D721Med (cell line): ENCODE data around the gene PITPNC1.

Experiments used
- DNase-seq: peaks from one replicate; pipeline ENCODE4 v3.0.0; 2011; ENCODE audit warnings: low spot score; ENCODE audit not compliant: insufficient read length
- FAIRE-seq: peaks from 2 replicates; lab custom pipeline; 2011; peaks lifted over from hg19 to GRCh38; lab: Jason Lieb, UNC
- TF ChIP-seq, protein P1 (sequence below): IDR thresholded peaks from 2 replicates; pipeline ENCODE4 v1.5.1; 2012; ENCODE audit warnings: mild to moderate bottlenecking, control low read depth; ENCODE audit not compliant: insufficient read depth; ENCODE audit errors: missing control alignments

The PITPNC1 gene

GRCh38 chr17:67680445-67681224 lies 303.6 kb downstream of the PITPNC1 start:
- TF ChIP-seq, protein P1, sequence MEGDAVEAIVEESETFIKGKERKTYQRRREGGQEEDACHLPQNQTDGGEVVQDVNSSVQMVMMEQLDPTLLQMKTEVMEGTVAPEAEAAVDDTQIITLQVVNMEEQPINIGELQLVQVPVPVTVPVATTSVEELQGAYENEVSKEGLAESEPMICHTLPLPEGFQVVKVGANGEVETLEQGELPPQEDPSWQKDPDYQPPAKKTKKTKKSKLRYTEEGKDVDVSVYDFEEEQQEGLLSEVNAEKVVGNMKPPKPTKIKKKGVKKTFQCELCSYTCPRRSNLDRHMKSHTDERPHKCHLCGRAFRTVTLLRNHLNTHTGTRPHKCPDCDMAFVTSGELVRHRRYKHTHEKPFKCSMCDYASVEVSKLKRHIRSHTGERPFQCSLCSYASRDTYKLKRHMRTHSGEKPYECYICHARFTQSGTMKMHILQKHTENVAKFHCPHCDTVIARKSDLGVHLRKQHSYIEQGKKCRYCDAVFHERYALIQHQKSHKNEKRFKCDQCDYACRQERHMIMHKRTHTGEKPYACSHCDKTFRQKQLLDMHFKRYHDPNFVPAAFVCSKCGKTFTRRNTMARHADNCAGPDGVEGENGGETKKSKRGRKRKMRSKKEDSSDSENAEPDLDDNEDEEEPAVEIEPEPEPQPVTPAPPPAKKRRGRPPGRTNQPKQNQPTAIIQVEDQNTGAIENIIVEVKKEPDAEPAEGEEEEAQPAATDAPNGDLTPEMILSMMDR: no peak
- DNase-seq (no peak), FAIRE-seq (no peak)

DNA sequence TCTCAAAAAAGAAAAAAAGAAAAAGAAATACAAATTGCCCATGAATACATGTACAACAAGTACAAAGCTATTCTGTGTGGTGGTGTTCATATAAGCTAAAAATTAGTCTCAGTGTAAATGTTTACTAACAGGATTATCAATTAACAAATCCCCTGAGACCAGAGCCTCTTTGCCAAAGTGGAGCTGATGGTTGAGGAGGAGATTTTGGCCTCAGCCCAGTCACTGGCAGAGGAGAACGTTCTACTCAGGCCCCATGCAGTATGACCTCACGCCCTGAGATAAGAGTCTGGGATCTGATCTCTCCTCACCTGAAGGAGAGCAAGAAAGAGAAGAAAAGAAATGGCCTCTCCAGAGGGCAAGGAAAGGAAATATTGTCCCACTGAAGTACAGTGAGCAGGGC lies 305.1 kb downstream of the PITPNC1 start:
- no peak for DNase-seq

DNA sequence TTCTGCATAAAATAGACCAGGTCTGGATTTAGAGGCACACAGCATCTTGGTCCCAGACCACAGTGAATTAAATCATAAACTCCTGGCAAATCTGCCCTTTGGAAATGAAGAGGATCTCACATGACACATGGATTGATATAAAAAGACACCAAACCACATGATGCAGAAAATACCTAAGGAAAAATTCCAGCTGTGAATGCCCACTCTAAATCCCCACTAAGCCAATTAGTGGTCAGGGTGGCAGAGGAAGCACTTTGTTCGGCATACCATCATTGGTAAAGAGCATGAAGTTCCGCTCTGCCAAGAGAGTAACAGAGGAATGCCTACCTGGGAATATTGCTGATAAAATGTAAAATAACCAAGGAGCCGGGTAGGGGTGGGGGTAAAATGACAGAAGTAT lies 308.3 kb downstream of the PITPNC1 start:
- DNase-seq (no peak), FAIRE-seq (no peak)
- TF ChIP-seq, protein P1: no peak

More for the DNA sequence above, 305.1 kb downstream of the PITPNC1 start:
- TF ChIP-seq, protein P1: no peak
- FAIRE-seq: no peak

- FAIRE-seq (no peak), DNase-seq (no peak)
- TF ChIP-seq, protein P1: no peak
Measured at GRCh38 chr17:67686241-67686640, 309.2 kb downstream of the PITPNC1 start.

DNA sequence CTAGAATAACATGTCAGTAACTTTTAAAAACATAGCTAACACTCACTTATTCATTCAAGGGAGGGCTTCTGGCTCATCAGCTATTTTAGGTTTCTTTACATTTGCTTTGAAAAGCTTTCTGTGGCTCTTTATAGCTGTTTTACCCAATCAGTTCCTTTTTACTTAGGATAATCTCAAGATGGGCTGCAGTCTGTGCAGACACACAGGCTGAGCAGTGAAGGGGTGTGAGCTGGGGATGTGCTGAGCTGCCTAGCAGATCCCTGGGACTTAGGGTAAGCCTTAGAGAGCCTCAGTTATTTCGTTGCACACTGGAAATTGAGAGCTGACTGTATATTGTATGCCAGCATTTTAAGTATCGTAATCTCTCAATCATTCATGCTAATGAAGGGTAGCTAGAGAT lies 310.4 kb downstream of the PITPNC1 start:
- DNase-seq: no peak
- TF ChIP-seq, protein P1: no peak
- FAIRE-seq: peak; percentile 82

GRCh38 chr17:67689534-67690177 lies 312.6 kb downstream of the PITPNC1 start:
- TF ChIP-seq, protein P1: peak; percentile 89
- no peak for DNase-seq
- FAIRE-seq: peak; percentile 82

DNA sequence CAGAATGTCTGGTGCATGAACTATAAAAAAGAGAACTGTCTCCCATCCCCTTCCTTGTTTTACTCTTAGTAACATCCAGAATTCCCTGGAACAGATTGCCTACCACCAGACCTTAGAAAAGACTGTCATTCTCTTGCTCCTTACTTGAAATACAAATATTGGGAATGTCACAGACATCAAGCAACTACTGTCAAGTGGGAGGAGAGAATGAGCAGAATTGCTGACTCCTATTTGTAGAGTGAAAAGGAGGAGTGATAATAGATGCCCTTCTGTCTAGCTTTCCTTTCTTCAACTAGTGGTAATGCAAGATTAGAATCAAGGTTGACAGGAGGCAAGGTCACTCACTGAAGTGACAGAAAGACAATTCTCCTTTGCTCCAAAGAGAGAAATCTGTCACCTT lies 316.7 kb downstream of the PITPNC1 start:
- DNase-seq (no peak), FAIRE-seq (no peak)
- TF ChIP-seq, protein P1: no peak
